ENCODE data around the gene DVL2.

The DVL2 gene

GRCh38 chr17:7238420-7239090 is 4.2 kb upstream of the DVL2 start:
- in situ Hi-C loops (cut with HindIII; ENCODE audit: low sequenced_read_pairs): no loop called here

DNA sequence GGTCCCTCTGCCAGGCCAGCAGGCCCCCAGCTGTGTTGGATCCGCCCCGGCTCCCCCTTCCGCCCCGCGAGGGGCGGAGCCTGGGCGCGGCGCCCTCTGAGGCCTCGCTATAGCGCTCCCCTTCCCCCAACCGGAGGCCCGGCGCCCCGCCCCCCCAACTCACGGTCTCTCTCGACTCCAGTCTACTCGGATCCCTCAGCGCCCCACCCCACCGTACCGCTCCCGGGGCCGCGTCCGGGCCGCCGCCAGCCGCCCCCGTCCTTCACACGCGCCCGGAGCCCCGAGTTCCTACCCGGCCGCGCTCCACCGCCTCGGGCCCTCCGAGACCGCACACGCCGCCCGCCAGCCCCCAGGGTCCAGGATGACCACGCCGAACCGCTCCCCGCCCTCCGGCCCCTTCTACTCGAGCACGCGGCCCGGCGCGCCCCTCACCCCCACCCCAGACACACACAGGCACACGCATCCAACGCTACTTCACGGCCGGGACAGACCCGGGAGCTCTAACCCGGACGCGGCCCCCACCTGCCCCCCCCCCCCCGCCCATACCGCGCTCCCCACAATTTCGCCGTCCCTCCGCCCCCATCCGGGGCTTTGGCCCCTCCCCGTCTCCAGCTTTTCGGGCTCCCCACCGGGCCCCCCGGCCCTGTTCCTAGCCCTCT is 3.6 kb upstream of the DVL2 start:
- in situ Hi-C loops (cut with HindIII; ENCODE audit: low sequenced_read_pairs): no loop called here

- in situ Hi-C loops (cut with HindIII; ENCODE audit: low sequenced_read_pairs): no loop called here
Observed at GRCh38 chr17:7237266-7237760, 3.0 kb upstream of the DVL2 start.

- in situ Hi-C loops (cut with HindIII; ENCODE audit: low sequenced_read_pairs): no loop called here
Observed at GRCh38 chr17:7236808-7237207, 2.5 kb upstream of the DVL2 start.

GRCh38 chr17:7235693-7236665 is 1.7 kb upstream of the DVL2 start:
- in situ Hi-C loops (cut with HindIII; ENCODE audit: low sequenced_read_pairs): no loop called here

GRCh38 chr17:7233701-7234082 is 625 bp downstream of the DVL2 start:
- in situ Hi-C loops (cut with HindIII; ENCODE audit: low sequenced_read_pairs): no loop called here

GRCh38 chr17:7232114-7232513 is 2.2 kb downstream of the DVL2 start:
- in situ Hi-C loops (cut with HindIII; ENCODE audit: low sequenced_read_pairs): no loop called here

DNA sequence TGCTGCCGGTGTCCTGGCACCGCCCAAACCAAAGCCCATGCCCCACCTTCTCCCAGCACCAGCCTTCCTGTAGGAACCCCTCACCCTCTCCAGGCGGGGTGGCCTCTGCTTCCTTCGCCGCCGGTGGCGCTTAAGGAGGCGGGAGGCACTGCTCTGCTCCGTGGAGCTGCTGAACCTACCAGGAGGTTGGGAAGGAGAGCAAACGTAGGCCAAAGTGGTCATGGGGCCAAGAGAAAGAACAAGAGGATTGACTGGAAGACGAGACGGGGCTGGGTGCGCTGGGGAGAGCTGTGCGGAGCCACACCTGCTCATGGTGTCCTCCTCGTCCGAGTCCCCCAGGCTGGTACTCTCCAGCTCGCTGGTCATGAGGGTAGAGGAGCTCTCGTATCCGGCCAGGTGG is 4.8 kb downstream of the DVL2 start:
- in situ Hi-C loops (cut with HindIII; ENCODE audit: low sequenced_read_pairs): loop anchor here (5.0 kb wide), 3 partner anchors 67 to 98 kb away; partner anchors contain the start of gene NEURL4

DNA sequence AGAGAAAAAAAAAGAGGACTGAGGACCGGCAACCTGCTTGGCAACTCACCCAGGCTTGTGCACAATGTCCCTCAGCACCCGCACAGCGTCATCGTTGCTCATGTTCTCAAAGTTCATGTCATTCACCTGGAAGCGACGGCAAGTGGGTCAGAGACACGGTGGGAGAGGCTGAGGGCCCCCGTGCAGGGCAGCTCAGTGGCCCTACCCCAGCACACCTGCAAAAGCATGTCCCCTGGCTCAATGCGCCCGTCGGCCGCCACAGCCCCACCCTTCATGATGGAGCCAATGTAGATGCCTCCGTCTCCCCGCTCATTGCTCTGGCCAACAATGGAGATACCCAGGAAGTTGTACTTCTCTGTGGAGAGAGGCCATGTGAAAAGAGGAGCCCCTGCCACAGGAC is 5.4 kb downstream of the DVL2 start:
- in situ Hi-C loops (cut with HindIII; ENCODE audit: low sequenced_read_pairs): loop anchor here (5.0 kb wide), 3 partner anchors 67 to 98 kb away; partner anchors contain the start of gene NEURL4

GRCh38 chr17:7226721-7227710 is 7.3 kb downstream of the DVL2 start:
- in situ Hi-C loops (cut with HindIII; ENCODE audit: low sequenced_read_pairs): loop anchor here (5.0 kb wide), 3 partner anchors 65 to 100 kb away; partner anchors contain the start of gene NEURL4

- in situ Hi-C loops (cut with HindIII; ENCODE audit: low sequenced_read_pairs): loop anchor here (5.0 kb wide), 3 partner anchors 64 to 101 kb away; partner anchors contain the start of gene NEURL4
Observed at GRCh38 chr17:7225711-7226331, 8.5 kb downstream of the DVL2 start.

DNA sequence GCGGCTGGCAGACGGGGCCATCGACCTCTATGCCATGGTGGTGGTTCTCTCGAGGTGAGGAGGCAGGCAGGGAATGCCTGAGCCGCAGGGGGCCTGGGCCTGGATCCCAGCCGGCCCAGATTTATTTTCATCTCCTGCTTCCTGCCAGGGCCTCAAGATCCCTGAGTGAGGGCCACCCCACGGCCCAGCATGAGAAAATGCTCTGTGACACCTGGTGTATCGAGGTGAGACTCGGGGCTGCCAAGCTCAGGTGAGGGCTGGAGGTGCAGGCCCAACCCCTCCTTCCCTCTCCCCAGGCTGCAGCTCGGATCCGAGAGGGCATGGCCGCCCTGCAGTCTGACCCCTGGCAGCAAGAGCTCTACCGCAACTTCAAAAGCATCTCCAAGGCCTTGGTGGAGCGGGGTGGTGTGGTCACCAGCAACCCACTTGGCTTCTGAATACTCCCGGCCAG is 9.6 kb downstream of the DVL2 start:
- in situ Hi-C loops (cut with HindIII; ENCODE audit: low sequenced_read_pairs): loop anchor here (5.0 kb wide), 3 partner anchors 62 to 103 kb away; partner anchors contain the start of gene NEURL4

DNA sequence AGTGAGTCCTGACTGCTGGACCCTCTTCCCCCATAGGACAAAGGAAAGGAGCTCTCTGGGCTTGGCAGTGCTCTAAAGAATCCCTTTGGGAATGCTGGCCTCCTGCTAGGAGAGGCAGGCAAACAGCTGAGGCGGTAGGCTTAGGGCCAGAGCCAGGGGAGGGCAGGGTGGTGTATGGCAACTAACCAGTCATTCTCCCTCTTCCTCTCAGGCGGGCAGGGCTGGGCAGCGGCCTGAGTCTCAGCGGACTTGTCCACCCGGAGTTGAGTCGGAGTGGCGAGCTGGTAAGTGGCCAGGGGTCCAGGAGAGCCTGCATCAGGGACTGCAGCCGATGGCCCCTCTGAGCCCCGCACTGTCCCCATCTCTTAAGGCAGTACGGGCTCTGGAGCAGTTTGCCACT is 10.2 kb downstream of the DVL2 start:
- in situ Hi-C loops (cut with HindIII; ENCODE audit: low sequenced_read_pairs): no loop called here

- in situ Hi-C loops (cut with HindIII; ENCODE audit: low sequenced_read_pairs): no loop called here
Observed at GRCh38 chr17:7223375-7223774, 10.9 kb downstream of the DVL2 start.

DNA sequence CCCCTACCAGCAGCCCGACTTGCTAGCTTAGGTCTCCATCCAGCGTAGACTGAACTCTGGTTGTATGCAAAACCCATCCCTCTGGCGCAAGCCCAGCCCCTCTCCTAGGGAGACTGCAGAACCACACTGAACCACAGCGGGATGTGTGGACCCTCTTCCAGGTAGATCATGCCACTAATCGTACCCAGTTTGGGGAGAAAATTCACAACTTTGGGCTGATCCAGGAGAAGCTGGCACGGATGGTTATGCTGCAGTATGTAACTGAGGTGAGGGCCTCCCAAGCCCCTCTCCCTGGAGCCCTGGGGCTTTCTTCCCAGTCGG is 11.4 kb downstream of the DVL2 start:
- in situ Hi-C loops (cut with HindIII; ENCODE audit: low sequenced_read_pairs): no loop called here

GRCh38 chr17:7222093-7222971 is 12.0 kb downstream of the DVL2 start:
- in situ Hi-C loops (cut with HindIII; ENCODE audit: low sequenced_read_pairs): no loop called here

DNA sequence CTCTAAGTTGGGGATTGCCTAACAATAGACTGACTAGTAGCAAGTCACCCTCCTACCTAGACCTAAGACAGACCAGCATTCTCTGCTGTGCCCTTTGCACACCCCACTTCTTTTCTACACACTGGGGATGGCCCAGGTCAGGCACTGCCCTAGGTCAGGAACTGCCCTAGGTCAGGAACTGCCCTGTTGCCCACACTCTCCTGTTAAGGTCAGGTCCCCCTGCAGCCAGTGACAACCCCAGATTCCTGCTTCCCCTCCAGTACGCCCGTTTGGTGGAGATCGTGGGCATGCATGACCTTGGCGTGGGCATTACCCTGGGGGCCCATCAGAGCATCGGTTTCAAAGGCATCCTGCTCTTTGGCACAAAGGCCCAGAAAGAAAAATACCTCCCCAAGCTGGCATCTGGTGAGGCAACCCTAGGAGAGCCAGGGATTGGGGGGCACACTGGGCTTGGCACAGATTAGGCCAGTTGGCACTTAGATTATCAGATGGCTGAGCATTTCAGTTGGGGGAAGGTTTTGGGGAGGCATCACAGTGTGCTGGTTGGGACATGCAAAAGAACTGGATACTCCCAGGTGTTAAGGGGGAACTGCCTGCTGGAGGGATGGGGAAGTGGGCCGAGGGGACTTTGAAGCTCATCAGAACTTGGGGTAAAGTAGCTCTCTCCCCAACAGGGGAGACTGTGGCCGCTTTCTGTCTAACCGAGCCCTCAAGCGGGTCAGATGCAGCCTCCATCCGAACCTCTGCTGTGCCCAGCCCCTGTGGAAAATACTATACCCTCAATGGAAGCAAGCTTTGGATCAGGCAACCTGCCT is 12.8 kb downstream of the DVL2 start:
- in situ Hi-C loops (cut with HindIII; ENCODE audit: low sequenced_read_pairs): no loop called here
